GM18951 (cell line): ENCODE measurements around the gene EPHA2.

Experiments used
- POLR2A ChIP-seq: IDR thresholded peaks from 4 replicates; pipeline ENCODE4 v1.6.1; 2011; ENCODE audit warnings: mild to moderate bottlenecking; ENCODE audit not compliant: insufficient read length, insufficient read depth; ENCODE audit errors: extremely low read depth
- in situ Hi-C: fragments of 300-500 bp; cut with MboI; formaldehyde crosslinking; loops from one replicate; pipeline ENCODE4 v1.12.0; 2022; ENCODE audit warnings: low sequenced_read_pairs, mixed read lengths, inconsistent platforms; ENCODE audit not compliant: unreplicated experiment

Gene EPHA2

DNA sequence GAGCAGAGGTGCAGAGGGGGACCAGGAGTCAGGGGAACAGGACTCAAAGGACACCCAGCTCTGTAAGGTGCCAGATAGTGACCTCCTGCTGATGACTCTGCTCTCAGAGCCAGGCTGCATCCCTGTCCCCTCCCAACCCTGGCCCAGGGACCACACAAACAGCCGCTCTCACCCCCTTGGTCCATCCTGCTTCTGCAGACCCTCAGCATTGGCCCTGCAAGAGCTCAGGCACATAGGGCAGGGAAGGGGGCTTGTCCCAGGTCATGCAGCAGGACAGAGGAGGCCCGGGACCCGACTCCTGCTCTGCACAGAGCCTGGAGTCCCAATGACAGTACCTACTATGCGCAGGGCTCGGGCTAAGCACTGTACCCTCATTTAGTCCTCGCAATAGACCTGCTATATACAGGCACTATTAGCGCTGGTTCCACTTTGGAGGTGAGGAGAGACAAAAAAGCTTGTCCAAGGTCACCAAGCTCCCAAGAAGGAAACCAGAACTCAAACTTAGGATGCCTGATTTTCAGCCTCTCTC, 15.7 kb downstream of the EPHA2 start:
- TF ChIP-seq POLR2A = no peak
- in situ Hi-C loops = no loop called here

DNA sequence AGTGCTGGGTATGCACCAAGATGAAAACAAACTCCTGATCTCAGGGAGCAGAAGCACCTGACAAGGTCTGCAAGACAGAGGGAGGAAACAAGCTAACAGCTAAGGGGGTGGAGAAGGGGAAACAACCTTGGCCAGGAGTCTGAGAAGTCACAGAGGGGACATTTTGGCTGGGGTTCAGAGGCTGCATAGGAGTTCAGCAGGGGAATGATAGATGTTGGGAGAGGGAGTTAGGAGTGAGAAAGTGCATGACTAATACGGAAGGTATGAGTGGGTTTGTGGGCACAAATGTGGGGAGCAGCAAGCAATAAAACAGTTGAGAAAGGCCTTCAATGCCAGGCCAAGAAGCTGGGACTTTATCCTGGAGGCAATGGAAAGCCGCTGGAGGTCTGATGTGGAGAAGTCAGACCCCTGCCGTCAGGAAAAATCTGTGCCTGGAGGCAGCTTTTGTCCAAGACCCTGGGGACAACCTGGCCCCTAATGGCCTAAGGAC, 16.4 kb downstream of the EPHA2 start:
- in situ Hi-C loops = no loop called here
- no peak for TF ChIP-seq POLR2A

DNA sequence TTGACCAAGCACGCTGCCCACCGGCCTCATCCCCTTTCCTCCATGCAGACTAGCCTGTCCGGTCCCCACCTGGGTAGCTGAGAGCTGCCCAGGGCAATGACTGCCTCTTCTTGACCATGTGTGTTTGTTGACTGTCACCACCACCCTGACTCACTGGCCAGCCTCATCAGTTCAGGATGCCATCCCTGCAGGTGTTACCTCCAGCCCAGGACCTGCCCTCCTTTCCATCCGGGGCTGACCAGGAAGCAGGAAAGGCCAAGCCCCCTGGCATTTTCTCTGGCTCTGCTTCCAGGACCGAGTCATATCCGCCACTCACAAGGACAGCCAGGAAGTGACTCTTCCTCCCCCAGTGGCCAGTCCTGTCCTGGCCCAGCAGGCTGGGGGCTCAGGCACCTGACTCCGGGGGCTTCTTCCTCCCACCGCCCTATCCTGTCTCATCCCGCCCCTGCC, 17.1 kb downstream of the EPHA2 start:
- in situ Hi-C loops = no loop called here
- TF ChIP-seq POLR2A = no peak

- in situ Hi-C loops = no loop called here
- TF ChIP-seq POLR2A = no peak
Observed at GRCh38 chr1:16137890-16138467, 17.9 kb downstream of the EPHA2 start.

DNA sequence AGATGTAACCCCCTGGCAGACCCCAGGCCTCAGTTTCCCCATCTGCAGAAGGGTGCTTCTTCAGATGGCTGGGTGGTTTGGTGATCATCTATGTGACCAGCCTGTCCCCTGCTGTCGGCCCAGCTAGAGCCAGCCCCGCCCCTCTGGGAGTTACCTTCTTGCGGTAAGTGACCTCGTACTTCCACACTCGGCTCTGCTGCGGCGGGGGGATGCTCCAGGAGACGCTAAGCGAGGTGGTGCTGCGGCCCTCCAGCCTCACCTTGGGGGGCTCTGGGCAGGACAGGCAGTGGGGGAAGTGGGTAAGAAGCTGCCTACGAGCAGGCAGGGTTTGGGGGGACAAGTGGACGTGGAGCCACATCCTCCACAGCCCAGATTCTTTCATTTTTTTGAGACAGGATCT, 20.4 kb downstream of the EPHA2 start:
- no peak for TF ChIP-seq POLR2A
- in situ Hi-C loops = no loop called here

GRCh38 chr1:16134906-16135305, 21.0 kb downstream of the EPHA2 start:
- in situ Hi-C loops = no loop called here
- no peak for TF ChIP-seq POLR2A

DNA sequence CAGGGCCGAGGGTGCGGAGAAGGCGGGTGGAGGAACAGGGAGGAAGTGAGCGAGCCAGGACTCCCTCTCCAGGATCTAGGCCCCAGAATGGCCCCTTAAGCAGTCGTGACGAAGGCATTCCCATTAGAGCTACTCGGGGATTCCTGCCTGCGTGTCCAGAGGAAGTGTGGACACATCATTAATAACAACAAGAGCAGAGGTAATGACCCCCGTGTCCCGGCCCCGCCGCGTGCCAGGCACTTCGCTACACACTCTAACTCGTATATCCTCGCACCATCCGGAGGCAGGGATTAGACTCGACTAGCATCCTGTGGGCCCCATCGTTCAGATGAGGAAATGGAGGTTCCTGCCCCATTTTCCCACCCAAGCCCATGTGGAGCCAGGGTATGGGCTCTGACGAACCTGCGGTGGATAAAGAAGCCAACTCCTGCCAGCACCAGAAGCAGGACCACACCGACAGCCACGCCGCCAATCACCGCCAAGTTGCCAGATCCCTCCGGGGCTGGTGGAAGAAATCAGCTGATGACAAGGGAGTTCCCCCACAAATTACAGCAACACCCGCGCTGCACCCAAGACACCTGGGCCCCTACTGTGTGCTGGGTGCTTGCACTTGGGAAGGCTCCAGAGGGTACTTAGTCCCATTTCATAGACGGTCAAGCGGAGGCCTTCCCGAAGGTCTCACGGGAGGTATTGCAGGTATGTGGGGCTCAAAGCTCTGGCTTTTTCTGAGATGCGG, 21.6 kb downstream of the EPHA2 start:
- in situ Hi-C loops = no loop called here
- TF ChIP-seq POLR2A = no peak

- in situ Hi-C loops = no loop called here
- no peak for TF ChIP-seq POLR2A
Observed at GRCh38 chr1:16133007-16133961, 22.6 kb downstream of the EPHA2 start.

GRCh38 chr1:16132325-16132785, 23.5 kb downstream of the EPHA2 start:
- in situ Hi-C loops = no loop called here
- no peak for TF ChIP-seq POLR2A

DNA sequence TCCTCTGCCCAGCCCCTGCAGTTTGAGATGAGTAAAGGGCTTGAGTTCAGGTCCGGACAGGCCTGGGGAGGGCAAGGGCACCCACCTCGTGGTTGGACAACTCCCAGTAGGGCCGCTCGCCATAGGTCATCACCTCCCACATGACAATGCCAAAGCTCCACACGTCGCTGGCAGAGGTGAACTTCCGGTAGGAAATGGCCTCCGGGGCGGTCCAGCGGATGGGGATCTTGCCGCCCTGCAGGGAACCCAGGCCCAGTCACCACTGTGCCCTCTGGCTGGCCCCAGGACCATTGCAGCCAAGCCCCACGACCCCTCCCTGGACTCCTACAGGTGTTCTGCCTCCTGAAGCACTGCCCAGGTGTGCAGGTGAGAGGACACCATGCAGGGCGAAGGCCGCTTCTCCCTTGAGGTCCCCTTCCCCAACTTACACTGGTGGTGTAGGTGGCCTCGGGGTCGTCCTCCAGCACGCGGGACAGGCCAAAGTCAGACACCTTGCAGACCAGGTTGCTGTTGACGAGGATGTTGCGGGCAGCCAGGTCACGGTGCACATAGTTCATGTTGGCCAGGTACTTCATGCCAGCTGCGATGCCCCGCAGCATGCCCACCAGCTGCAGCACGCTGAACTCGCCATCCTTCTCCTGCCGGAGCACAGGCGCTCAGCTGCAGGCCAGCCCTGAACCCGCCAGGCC, 24.1 kb downstream of the EPHA2 start:
- in situ Hi-C loops = no loop called here
- no peak for TF ChIP-seq POLR2A

DNA sequence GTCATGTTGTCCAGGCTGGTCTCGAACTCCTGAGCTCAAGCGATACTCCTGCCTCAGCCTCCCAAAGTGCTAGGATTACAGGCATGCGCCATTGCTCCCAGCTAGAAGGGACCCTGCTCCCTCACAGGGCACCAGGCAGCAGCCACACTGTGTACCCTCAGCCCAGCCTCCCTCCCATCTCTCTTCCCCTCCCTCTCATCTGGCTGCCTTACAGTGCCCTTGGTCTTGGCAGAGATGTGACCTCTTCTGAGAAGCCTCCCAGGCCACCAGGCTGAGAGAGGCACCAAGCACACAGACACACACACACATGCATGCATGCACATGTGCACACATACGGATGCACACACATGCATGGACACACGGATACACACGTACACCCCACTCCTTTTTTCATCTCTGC, 25.0 kb downstream of the EPHA2 start:
- no peak for TF ChIP-seq POLR2A
- in situ Hi-C loops = no loop called here

- in situ Hi-C loops = no loop called here
- TF ChIP-seq POLR2A = no peak
Observed at GRCh38 chr1:16129921-16130543, 25.8 kb downstream of the EPHA2 start.
